HG02870 (cell line): ENCODE results near the gene OR2V2.

Source experiments
- ATAC-seq: cut with Tn5 transposase; IDR thresholded peaks from one replicate; pipeline ENCODE4 v1.9.1; 2021; ENCODE audit warnings: mild to moderate bottlenecking, moderate library complexity; ENCODE audit not compliant: unreplicated experiment

Gene OR2V2

DNA sequence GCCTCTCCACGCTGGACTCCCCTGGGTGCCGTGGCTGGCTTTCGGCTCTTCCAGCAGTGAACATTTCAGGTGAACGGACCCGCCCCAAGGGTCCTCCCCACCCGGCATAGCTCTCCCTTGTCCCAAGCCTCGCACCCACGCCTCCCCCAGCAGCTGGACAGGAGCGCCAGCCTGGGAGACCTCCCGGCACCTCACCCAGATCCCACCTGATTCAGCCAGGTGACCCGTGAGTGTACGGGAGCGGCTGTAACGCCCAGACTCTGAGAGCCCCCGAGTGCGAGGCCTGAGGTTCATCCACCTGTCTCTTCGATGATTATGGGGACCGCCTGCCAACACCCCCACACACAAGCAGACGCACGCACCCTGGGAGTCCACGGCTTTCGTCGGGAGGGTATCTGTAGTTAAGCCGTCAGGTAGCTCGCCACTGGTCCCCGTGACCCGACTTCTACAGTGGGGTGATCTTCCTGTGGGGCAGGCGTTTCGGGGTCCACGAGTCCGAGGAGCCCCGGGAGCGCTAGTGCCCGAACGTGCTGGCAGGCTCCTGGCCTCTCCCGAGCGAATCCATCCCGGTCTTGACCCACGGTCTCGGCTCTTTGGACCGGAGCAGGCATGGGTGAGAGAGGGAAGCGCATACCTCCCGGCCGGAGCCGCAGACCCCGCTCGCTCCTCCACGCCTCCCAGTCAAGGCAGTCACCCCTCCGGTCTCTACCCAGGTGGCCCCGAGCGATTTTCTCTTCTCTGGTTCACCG, 42.8 kb downstream of the OR2V2 start:
- ATAC-seq: no peak

GRCh38 chr5:181190711-181191525, 43.5 kb downstream of the OR2V2 start:
- ATAC-seq: no peak

DNA sequence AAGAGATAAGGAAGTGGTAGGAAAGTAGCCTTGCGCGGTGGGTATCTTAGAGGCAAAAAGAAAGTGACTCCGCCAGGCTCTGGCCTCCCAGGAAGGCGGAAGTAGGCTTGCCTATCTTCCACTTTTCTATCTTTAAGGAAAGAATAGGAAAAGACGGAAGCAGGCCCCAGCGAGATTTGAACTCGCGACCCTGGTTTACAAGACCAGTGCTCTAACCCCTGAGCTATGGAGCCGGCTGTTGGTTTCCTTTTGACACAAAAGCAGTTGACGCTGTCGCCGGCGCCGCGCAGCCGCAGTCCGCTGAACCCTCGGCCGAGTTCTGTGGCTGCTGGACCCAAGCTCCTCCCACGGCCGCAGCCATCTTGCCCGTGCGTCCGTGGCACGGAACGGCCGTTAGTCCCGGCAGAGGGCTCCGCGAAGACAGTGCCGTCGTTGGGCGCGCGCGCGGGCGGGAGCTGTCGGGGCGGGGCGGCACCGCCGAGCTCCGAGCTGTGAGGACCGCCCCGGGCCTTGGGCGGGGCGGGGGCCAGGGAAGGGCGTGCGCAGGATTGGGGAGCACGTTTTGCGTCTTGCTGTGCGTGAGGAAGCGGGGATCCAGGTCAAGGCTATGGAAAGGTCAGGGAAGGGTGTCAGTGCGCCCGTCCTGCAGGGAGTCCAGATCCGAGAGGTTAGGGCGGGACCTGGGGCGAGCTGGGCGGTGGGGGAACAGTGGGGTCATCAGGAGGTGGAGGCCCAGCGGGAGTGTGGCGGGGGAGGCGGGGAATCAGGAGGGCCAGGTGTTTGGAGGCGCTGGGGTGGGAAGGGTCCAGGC, 44.3 kb downstream of the OR2V2 start:
- peak; percentile 56 for ATAC-seq

DNA sequence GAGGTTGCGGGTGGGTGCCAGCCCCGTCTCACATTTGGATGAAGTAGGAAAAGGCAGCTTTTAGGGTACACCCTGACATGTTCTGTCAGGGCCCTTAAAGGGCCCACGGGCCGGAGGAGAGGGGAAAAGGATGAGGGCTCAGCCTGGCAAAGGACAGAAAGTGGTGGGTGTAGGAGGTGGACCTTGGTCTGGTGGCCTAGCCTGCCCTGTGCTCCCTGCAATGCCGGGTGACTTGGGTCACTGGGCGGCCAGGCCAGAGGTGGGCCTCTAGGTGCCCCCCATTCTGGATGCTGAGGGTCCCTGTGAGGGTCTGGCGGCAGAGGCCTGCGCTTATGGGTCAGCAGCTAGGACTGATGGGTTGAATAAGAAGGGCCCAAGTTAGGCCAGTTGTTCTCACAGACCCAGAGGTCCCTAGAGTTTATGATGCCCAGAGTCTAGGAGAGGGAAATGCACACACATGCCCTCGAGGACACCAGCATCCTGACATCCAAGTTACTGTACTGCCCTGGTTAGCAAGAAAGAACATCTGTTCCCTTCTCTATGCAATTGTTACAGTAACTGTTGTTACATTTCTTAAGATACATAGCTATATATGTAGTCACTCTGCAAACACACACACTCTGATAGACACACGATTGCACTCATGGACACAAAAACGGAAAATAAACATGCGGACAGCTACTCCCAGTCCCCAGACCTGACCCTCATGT, 45.1 kb downstream of the OR2V2 start:
- no peak for ATAC-seq

- ATAC-seq: no peak
These were observed 46.3 kb downstream of the OR2V2 start for GRCh38 chr5:181193656-181194055.

DNA sequence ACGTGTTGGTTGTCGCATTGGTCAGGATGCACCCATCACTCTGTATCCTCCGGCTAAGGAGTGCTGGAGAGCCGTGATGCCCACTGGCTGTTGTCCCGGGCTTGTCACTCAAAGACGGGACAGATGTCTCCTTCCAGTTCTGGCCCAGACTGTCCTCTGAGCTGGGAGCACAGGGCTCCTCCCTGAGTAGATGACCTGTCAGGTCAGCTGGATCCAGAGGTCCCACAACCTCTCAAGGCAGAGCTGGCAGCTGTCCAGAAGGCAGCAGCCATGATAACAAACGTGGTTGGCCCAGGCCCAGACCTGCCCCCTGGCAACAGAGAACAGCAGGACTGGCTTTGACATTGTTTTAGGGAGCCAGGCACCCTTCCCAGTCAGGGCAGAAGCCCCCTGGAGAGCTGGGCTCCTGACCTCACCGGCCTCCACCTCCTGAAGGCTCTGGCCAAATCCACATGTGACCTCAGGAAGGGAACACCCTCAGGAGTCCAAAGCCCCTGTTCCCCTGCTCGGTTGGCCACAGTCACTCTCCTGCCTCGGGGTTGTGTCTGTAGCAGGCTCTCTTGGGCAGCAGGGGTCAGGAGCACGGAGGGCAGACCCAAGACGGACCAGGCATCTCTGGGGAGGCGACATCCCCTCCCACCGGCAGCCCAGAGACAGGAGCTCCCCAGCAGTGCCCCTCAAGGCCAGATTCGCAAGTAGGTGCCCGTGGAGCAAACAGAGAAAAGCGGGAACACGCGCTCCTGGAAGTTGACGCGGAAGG, 47.3 kb downstream of the OR2V2 start:
- no peak for ATAC-seq

GRCh38 chr5:181195249-181195761, 47.9 kb downstream of the OR2V2 start:
- no peak for ATAC-seq

- no peak for ATAC-seq
These were observed 50.1 kb downstream of the OR2V2 start for GRCh38 chr5:181197326-181197951.

- ATAC-seq: no peak
These were observed 50.8 kb downstream of the OR2V2 start for GRCh38 chr5:181198106-181198685.

GRCh38 chr5:181198905-181199519, 51.6 kb downstream of the OR2V2 start:
- peak; percentile 49 for ATAC-seq

DNA sequence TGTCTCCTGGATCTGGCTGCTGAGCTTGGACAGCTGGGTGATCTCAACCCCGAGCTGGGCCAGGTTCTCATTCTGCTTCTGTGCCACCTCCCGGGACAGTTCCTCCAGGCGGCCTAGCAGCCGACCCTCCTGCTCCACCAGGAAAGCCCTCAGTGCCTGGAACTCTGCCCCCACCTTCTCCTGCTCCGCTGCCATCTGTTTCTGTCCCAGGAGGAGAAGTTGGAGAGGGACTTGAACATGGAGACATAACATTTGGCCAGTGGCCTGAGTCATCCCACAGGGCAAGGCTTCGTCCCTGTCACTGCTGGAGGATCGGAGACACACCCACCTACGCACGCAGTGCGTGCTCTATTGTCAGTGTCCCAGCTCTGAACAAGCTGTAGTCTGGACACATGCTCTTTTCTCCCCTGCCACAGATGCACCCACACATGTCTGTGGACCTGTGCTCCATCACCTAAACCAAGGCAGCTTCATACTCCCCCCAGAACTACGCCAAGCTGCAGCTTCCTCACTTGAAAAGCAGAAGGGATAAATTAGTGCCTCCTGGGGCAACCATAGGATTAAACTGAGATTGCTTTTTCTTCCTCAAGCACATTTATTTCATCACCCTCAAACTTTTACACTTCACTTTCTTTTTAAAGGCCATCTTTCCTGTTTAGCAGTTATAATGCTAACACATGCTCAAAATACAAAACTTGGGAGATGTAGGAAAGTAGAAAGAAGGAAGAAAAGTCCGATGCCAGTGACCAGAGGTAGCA, 52.7 kb downstream of the OR2V2 start:
- ATAC-seq: no peak

DNA sequence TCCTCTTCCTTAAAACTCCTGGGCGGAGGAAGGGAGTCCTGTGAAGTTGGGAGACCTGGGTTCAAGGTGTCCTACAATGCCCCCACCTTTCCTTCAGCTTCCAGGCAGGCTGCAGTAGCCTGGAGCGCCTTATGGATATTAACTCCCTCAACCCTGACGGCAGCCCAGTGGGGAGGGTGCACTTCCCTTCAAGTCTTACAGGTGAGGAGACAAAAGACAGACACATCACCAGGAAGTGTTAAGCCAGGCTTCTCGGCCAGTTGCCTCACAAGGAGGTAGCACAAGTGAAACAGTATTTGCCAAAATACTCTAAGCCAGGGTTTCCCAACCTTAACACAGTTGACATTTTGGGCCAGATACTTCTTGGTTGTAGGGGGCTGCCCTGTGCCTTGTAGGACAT, 53.4 kb downstream of the OR2V2 start:
- ATAC-seq: no peak

DNA sequence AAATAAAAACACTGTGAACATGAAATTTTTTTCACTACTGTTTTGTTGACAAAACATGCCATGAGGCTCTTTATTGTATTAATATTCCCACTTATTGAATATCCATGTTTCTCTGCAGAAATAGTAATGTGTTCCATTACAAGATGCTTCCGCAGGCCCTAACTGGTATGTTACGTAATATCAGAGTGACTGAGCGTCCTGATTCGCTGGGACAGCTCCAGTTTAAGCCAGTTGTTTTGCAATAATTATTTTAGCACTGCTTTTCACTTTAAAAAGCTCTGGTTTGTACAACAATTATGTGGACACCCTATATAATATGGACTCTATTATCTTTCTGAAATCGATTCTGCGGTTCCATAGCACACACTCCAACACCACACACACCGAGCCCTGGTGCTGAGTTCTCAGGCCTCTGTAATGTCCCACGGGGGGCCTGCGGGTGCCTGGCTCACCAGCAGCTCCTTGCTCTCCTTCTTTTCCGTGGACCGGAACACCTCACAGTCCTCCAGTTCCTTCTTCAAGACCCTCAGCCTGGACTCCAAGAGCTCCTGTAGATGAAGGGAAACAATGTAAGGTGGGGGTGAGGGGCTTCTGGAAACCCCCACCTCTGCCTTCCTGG, 55.8 kb downstream of the OR2V2 start:
- no peak for ATAC-seq

GRCh38 chr5:181203777-181204112, 56.4 kb downstream of the OR2V2 start:
- ATAC-seq: no peak

DNA sequence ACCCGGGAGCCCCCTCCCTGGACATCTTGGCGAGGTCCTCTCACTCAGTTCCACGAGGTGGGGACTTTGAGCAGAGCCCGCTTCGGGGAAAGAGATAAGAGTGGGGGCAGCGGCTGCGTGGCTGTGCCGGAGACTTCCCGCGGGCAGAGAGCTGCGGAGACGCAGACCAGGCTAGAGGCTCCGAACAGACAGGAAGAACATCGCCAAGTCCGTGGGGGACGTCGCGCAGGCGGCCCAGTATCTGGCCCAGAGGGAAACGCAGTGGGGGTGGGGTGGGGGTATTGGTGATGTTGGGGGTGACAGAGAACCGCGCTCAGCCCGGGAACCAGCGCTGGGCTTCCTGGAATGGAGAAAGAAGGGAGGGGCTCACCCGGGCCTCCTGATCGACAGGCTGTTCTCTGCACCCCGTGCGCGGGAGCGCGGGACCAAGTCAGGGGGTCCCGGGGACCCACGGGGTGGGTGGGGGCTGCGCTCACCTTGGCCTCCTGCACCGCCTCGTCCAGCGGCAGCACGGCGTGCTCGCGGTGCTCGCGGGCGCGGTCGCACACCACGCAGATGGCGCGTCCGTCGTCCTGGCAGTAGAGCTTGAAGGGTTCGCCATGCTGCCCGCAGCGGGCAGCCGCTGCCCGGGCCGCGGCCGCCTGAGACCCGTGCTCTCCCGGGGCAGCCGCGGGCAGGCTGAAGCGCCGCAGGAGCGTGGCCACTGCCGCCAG, 56.9 kb downstream of the OR2V2 start:
- ATAC-seq: no peak

GRCh38 chr5:181204826-181205760, 57.7 kb downstream of the OR2V2 start, which contains the start of gene TRIM7:
Gene TRIM7, minus strand, starts transcription at chr5:181205196. Its CDS starts 86 bp downstream, at chr5:181205110.
- no peak for ATAC-seq
